Measurements from ENCODE around the gene TNPO3.
"Not testable (repeated sequence)": the region's sequence is repeated elsewhere in the genome, so short reads cannot be mapped to it uniquely, and the experiment has no call there.

Gene TNPO3

GRCh38 chr7:129067943-129068548, 13.1 kb upstream of the TNPO3 start:
- no peak for DNase-seq

- DNase-seq: not testable (repeated sequence)
Observed at GRCh38 chr7:129067132-129067561, 12.2 kb upstream of the TNPO3 start.

GRCh38 chr7:129066290-129067131, 11.6 kb upstream of the TNPO3 start:
- peak; percentile 66 for DNase-seq

- no peak for DNase-seq
Observed at GRCh38 chr7:129055861-129056464, 1.1 kb upstream of the TNPO3 start.

- no peak for DNase-seq
Observed at GRCh38 chr7:129055294-129055816, 444 bp upstream of the TNPO3 start.

GRCh38 chr7:129053938-129054437, 923 bp downstream of the TNPO3 start:
- no peak for DNase-seq

- DNase-seq: no peak
Observed at GRCh38 chr7:129052441-129052840, 2.5 kb downstream of the TNPO3 start.

GRCh38 chr7:129051459-129051858, 3.5 kb downstream of the TNPO3 start:
- not testable (repeated sequence) for DNase-seq

GRCh38 chr7:129047761-129048160, 7.2 kb downstream of the TNPO3 start:
- no peak for DNase-seq

- no peak for DNase-seq
Observed at GRCh38 chr7:129045682-129046081, 9.2 kb downstream of the TNPO3 start.

- DNase-seq: no peak
Observed at GRCh38 chr7:129043012-129043411, 11.9 kb downstream of the TNPO3 start.

GRCh38 chr7:129041142-129042085, 13.5 kb downstream of the TNPO3 start:
- no peak for DNase-seq

- DNase-seq: not testable (repeated sequence)
Observed at GRCh38 chr7:129038468-129038867, 16.4 kb downstream of the TNPO3 start.

GRCh38 chr7:129037585-129037984, 17.3 kb downstream of the TNPO3 start:
- DNase-seq: no peak

GRCh38 chr7:129032017-129032416, 22.9 kb downstream of the TNPO3 start:
- no peak for DNase-seq

GRCh38 chr7:129030440-129030839, 24.5 kb downstream of the TNPO3 start:
- no peak for DNase-seq

- no peak for DNase-seq
Observed at GRCh38 chr7:129024125-129024524, 30.8 kb downstream of the TNPO3 start.

GRCh38 chr7:129021656-129022055, 33.3 kb downstream of the TNPO3 start:
- DNase-seq: no peak

- no peak for DNase-seq
Observed at GRCh38 chr7:129017933-129018538, 36.9 kb downstream of the TNPO3 start.

- no peak for DNase-seq
Observed at GRCh38 chr7:129017264-129017663, 37.6 kb downstream of the TNPO3 start.

GRCh38 chr7:129014501-129015101, 40.3 kb downstream of the TNPO3 start:
- no peak for DNase-seq
